ENCODE measurements around the gene MPEG1.

The MPEG1 gene

GRCh38 chr11:59225017-59225416 is 12.3 kb upstream of the MPEG1 start:
- no peak overlapping the region for H3K4me3 ChIP-seq (replicated peaks; ENCODE audit: low read depth, low read length)
- TF ChIP-seq CTCF (IDR thresholded peaks at IDR 0.05; ENCODE audit: low read length, missing control alignments), result no peak
- DNase-seq (ENCODE audit: low read depth), result no peak

- TF ChIP-seq CTCF (IDR thresholded peaks at IDR 0.05; ENCODE audit: low read length, missing control alignments), result no peak
- peak; percentile 80 for DNase-seq (ENCODE audit: low read depth)
- H3K4me3 ChIP-seq (replicated peaks; ENCODE audit: low read depth, low read length), result no peak overlapping the region
Observed at GRCh38 chr11:59224351-59224928, 11.7 kb upstream of the MPEG1 start.

GRCh38 chr11:59223611-59224010 is 10.9 kb upstream of the MPEG1 start:
- DNase-seq (ENCODE audit: low read depth), result peak; percentile 23
- no peak for TF ChIP-seq CTCF (IDR thresholded peaks at IDR 0.05; ENCODE audit: low read length, missing control alignments)
- H3K4me3 ChIP-seq (replicated peaks; ENCODE audit: low read depth, low read length), result no peak overlapping the region

GRCh38 chr11:59223177-59223576 is 10.4 kb upstream of the MPEG1 start:
- no peak for DNase-seq (ENCODE audit: low read depth)
- H3K4me3 ChIP-seq (replicated peaks; ENCODE audit: low read depth, low read length), result no peak overlapping the region
- TF ChIP-seq CTCF (IDR thresholded peaks at IDR 0.05; ENCODE audit: low read length, missing control alignments), result no peak

GRCh38 chr11:59222464-59223060 is 9.8 kb upstream of the MPEG1 start:
- no peak for TF ChIP-seq CTCF (IDR thresholded peaks at IDR 0.05; ENCODE audit: low read length, missing control alignments)
- H3K4me3 ChIP-seq (replicated peaks; ENCODE audit: low read depth, low read length), result no peak overlapping the region
- DNase-seq (ENCODE audit: low read depth), result no peak

- peak; percentile 13 for TF ChIP-seq CTCF (IDR thresholded peaks at IDR 0.05; ENCODE audit: low read length, missing control alignments)
- peak; percentile 83 for DNase-seq (ENCODE audit: low read depth)
- no peak overlapping the region for H3K4me3 ChIP-seq (replicated peaks; ENCODE audit: low read depth, low read length)
Observed at GRCh38 chr11:59221441-59221840, 8.7 kb upstream of the MPEG1 start.

GRCh38 chr11:59219836-59220235 is 7.1 kb upstream of the MPEG1 start:
- no peak for TF ChIP-seq CTCF (IDR thresholded peaks at IDR 0.05; ENCODE audit: low read length, missing control alignments)
- no peak overlapping the region for H3K4me3 ChIP-seq (replicated peaks; ENCODE audit: low read depth, low read length)
- no peak for DNase-seq (ENCODE audit: low read depth)

All from fibroblast of pulmonary artery (primary cell).